GM12892 (cell line): ENCODE measurements around the gene OXA1L.

Experiments
- POLR2A ChIP-seq: IDR thresholded peaks from 2 replicates; pipeline ENCODE4 v1.6.1; 2011; ENCODE audit warnings: low read depth, low read length, control low read depth
- POLR2AphosphoS5 ChIP-seq: IDR thresholded peaks from 2 replicates; pipeline ENCODE4 v1.6.1; 2011; ENCODE audit warnings: low read depth, low read length, control low read depth
- TAF1 ChIP-seq: IDR thresholded peaks from 2 replicates; pipeline ENCODE4 v1.6.1; 2011; ENCODE audit warnings: low read depth, mild to moderate bottlenecking, control low read depth, low read length, borderline replicate concordance

GRCh38 chr14:22800346-22800745 lies 33.9 kb downstream of the OXA1L start:
- TF ChIP-seq POLR2A (no peak), TAF1 (no peak), POLR2AphosphoS5 (no peak)
